HG03432 (cell line): ENCODE results near the gene DHX16.
A peak's percentile ranks its signal among the peaks of the same experiment; 100 is the strongest.

Experiments
- ATAC-seq: cut with Tn5 transposase; IDR thresholded peaks from one replicate; pipeline ENCODE4 v1.9.1; 2021; ENCODE audit warnings: mild to moderate bottlenecking, moderate library complexity; ENCODE audit not compliant: unreplicated experiment

DHX16 gene

GRCh38 chr6:30641048-30641447 is 31.8 kb downstream of the DHX16 start:
- no peak for ATAC-seq

GRCh38 chr6:30640481-30640880 is 32.3 kb downstream of the DHX16 start:
- ATAC-seq: no peak

GRCh38 chr6:30635834-30636233 is 37.0 kb downstream of the DHX16 start:
- ATAC-seq: no peak

GRCh38 chr6:30626484-30627366 is 46.1 kb downstream of the DHX16 start, which contains the start of gene ATAT1:
ATAT1 (plus strand) TSS chr6:30626874.
- ATAC-seq: peak; percentile 90

GRCh38 chr6:30625511-30625910 is 47.3 kb downstream of the DHX16 start:
- ATAC-seq: no peak

- no peak for ATAC-seq
Measured at GRCh38 chr6:30619561-30619960, 53.2 kb downstream of the DHX16 start.

GRCh38 chr6:30618270-30618797 is 54.5 kb downstream of the DHX16 start:
- no peak for ATAC-seq

- ATAC-seq: peak; percentile 73
Measured at GRCh38 chr6:30617565-30618269, 55.1 kb downstream of the DHX16 start, which contains the start of gene MRPS18B. MRPS18B (plus strand) TSS chr6:30617840; CDS start chr6:30617866, 26 bp downstream.

GRCh38 chr6:30616811-30617564 is 55.8 kb downstream of the DHX16 start, which contains the start of gene PPP1R10:
PPP1R10 (minus strand) TSS chr6:30617243; CDS start chr6:30609944, 7,299 bp downstream.
- ATAC-seq: peak; percentile 80

GRCh38 chr6:30615958-30616810 is 56.6 kb downstream of the DHX16 start:
- ATAC-seq: no peak

- ATAC-seq: no peak
Measured at GRCh38 chr6:30615219-30615957, 57.4 kb downstream of the DHX16 start.

GRCh38 chr6:30614843-30615218 is 58.0 kb downstream of the DHX16 start:
- ATAC-seq: peak; percentile 39

- no peak for ATAC-seq
Measured at GRCh38 chr6:30614044-30614842, 58.6 kb downstream of the DHX16 start.

- no peak for ATAC-seq
Measured at GRCh38 chr6:30613251-30614043, 59.4 kb downstream of the DHX16 start.

- no peak for ATAC-seq
Measured at GRCh38 chr6:30612687-30613248, 60.0 kb downstream of the DHX16 start.

- ATAC-seq: no peak
Measured at GRCh38 chr6:30612213-30612612, 60.6 kb downstream of the DHX16 start.

- ATAC-seq: no peak
Measured at GRCh38 chr6:30611856-30612194, 61.0 kb downstream of the DHX16 start.
